Tibial nerve (tissue), 4 donors: Measurements from ENCODE around the gene MOV10L1. TPM values are rescaled to one million over a fixed set of nuclear protein-coding genes. Genes with fewer than 3 reads are reported as not detected.

Experiments
- DNase-seq, 2 donors: peaks; one replicate each; pipeline ENCODE4 v3.0.0-alpha.2; 2019; ENCODE audit warnings: low spot score in 2 of 2
- H3K27ac ChIP-seq, 4 donors: fragments of 200-600 bp; sonication (generic) in 3 of 4; one replicate each; pipeline ENCODE4 v1.5.1; 2017 to 2019; ENCODE audit warnings: mild to moderate bottlenecking in 1 of 4
- H3K27me3 ChIP-seq, 2 donors: fragments of 200-600 bp; sonication (generic) in 1 of 2; one replicate each; pipeline versions ENCODE4 v1.5.1 to v1.6.0; 2017 to 2019
- H3K36me3 ChIP-seq, 3 donors: fragments of 200-600 bp; sonication (generic); one replicate each; pipeline ENCODE4 v1.5.1; 2018 to 2019
- H3K4me1 ChIP-seq, 4 donors: fragments of 200-600 bp; sonication (generic) in 3 of 4; one replicate each; pipeline ENCODE4 v1.5.1; 2017 to 2019
- H3K4me3 ChIP-seq, 4 donors: fragments of 200-600 bp; sonication (generic) in 3 of 4; one replicate each; pipeline ENCODE4 v1.5.1; 2017 to 2019; ENCODE audit warnings: mild to moderate bottlenecking in 1 of 4, moderate library complexity in 1 of 4
- H3K9me3 ChIP-seq, 4 donors: fragments of 200-600 bp; sonication (generic) in 3 of 4; one replicate each; pipeline ENCODE4 v1.5.1; 2017 to 2019
- EP300 ChIP-seq, 2 donors: sonication (generic); formaldehyde crosslinking; IDR thresholded peaks; one replicate each; pipeline ENCODE4 v1.6.1; 2017; ENCODE audit warnings: antibody characterized with exemption in 2 of 2, mild to moderate bottlenecking in 1 of 2
- POLR2A ChIP-seq, 2 donors: fragments of 450-650 bp; IDR thresholded peaks; one replicate each; pipeline ENCODE4 v1.6.1; 2017; ENCODE audit warnings: antibody characterized with exemption in 2 of 2, mild to moderate bottlenecking in 2 of 2, moderate library complexity in 2 of 2
- WGBS, 2 donors: methylation state at CpG; one replicate each; pipeline ENCODE4 v1.1.5; 2018; 5-methylcytosine and 5-hydroxymethylcytosine counted together
- total RNA-seq, 4 donors: library from RNA; depleted of rRNA; stranded (reverse); fragments of >200 nt; gene quantifications; one replicate each; pipeline ENCODE4 v1.1.0, GENCODE V29; 2016
- TF ChIP-seq, protein P1 (sequence below), 5 experiments: fragments of 200-600 bp in 3 of 5; fragments of 450-650 bp in 2 of 5; sonication (generic) in 3 of 5; IDR thresholded peaks; one replicate each; pipeline ENCODE4 v1.5.1; 2016 to 2019; ENCODE audit warnings: antibody characterized with exemption in 5 of 5, mild to moderate bottlenecking in 3 of 5, moderate library complexity in 2 of 5

MOV10L1 gene
- total RNA-seq, 4 donors from 2014 or later = 1.0 to 3.7 (median 2.6) TPM

GRCh38 chr22:50105208-50106100, 15.6 kb downstream of the MOV10L1 start:
- TF ChIP-seq POLR2A (IDR thresholded peaks at IDR 0.05) (no peak), EP300 (IDR thresholded peaks at IDR 0.05) (no peak)
- TF ChIP-seq, protein P1, sequence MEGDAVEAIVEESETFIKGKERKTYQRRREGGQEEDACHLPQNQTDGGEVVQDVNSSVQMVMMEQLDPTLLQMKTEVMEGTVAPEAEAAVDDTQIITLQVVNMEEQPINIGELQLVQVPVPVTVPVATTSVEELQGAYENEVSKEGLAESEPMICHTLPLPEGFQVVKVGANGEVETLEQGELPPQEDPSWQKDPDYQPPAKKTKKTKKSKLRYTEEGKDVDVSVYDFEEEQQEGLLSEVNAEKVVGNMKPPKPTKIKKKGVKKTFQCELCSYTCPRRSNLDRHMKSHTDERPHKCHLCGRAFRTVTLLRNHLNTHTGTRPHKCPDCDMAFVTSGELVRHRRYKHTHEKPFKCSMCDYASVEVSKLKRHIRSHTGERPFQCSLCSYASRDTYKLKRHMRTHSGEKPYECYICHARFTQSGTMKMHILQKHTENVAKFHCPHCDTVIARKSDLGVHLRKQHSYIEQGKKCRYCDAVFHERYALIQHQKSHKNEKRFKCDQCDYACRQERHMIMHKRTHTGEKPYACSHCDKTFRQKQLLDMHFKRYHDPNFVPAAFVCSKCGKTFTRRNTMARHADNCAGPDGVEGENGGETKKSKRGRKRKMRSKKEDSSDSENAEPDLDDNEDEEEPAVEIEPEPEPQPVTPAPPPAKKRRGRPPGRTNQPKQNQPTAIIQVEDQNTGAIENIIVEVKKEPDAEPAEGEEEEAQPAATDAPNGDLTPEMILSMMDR (IDR thresholded peaks at IDR 0.05) = no peak
- WGBS, 2 donors = 37 to 40% methylated on average over 9 of the region's 9 CpGs
- no peaks in the 10 kb centered on the region for H3K9me3 ChIP-seq

GRCh38 chr22:50107529-50107928, 17.7 kb downstream of the MOV10L1 start:
- Histone ChIP-seq H3K27me3 (no peaks in the 10 kb centered on the region), H3K4me3 (no peak overlapping the region), H3K27ac (no peak overlapping the region), H3K36me3 (no peaks in the 10 kb centered on the region), H3K9me3 (no peaks in the 10 kb centered on the region), H3K4me1 (peaks cover 0 to 9% (median 4%) of the 10 kb centered on the region in 4 donors)
- DNase-seq = no peak
- no peak for TF ChIP-seq POLR2A (IDR thresholded peaks at IDR 0.05)
- TF ChIP-seq EP300 (IDR thresholded peaks at IDR 0.05) = no peak
- TF ChIP-seq, protein P1 (IDR thresholded peaks at IDR 0.05) = no peak
- WGBS, 2 donors = 83 to 94% methylated on average over 9 of the region's 9 CpGs

More at GRCh38 chr22:50105208-50106100, 15.6 kb downstream of the MOV10L1 start:
- DNase-seq = no peak
- Histone ChIP-seq H3K4me3 (no peak overlapping the region), H3K4me1 (peaks cover 0 to 7% (median 2%) of the 10 kb centered on the region in 4 donors), H3K27me3 (no peaks in the 10 kb centered on the region), H3K36me3 (no peaks in the 10 kb centered on the region), H3K27ac (no peak overlapping the region)

DNA sequence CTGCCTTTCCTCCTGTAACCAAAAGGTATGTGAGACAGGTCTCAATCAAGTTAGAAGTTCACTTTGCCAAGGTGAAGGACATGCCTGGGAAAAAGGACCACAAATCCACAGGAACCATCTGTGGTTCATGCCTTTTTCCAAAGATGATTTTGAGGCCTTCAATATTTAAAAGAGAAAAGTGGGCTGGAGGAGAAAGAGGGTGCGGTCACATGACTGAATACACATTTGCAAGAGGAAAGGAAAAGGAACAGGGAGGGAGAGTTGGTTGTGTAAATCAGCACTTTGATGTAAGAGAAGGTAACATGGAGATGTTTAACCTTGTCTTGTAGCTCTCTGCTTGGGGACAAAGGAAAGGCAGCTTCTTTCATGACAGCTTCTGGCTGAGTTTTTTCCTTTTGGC, 21.2 kb downstream of the MOV10L1 start:
- no peaks in the 10 kb centered on the region for H3K9me3 ChIP-seq
- no peaks in the 10 kb centered on the region for H3K27me3 ChIP-seq
- DNase-seq = no peak
- H3K27ac ChIP-seq = no peak overlapping the region
- H3K36me3 ChIP-seq = no peaks in the 10 kb centered on the region
- no peak overlapping the region for H3K4me3 ChIP-seq
- peaks cover 0 to 4% (median 0%) of the 10 kb centered on the region in 4 donors for H3K4me1 ChIP-seq
- WGBS, 2 donors = 90 to 94% methylated on average over 1 of the region's 1 CpG
- TF ChIP-seq POLR2A (IDR thresholded peaks at IDR 0.05) = no peak
- no peak for TF ChIP-seq EP300 (IDR thresholded peaks at IDR 0.05)
- TF ChIP-seq, protein P1 (IDR thresholded peaks at IDR 0.05) = no peak

DNA sequence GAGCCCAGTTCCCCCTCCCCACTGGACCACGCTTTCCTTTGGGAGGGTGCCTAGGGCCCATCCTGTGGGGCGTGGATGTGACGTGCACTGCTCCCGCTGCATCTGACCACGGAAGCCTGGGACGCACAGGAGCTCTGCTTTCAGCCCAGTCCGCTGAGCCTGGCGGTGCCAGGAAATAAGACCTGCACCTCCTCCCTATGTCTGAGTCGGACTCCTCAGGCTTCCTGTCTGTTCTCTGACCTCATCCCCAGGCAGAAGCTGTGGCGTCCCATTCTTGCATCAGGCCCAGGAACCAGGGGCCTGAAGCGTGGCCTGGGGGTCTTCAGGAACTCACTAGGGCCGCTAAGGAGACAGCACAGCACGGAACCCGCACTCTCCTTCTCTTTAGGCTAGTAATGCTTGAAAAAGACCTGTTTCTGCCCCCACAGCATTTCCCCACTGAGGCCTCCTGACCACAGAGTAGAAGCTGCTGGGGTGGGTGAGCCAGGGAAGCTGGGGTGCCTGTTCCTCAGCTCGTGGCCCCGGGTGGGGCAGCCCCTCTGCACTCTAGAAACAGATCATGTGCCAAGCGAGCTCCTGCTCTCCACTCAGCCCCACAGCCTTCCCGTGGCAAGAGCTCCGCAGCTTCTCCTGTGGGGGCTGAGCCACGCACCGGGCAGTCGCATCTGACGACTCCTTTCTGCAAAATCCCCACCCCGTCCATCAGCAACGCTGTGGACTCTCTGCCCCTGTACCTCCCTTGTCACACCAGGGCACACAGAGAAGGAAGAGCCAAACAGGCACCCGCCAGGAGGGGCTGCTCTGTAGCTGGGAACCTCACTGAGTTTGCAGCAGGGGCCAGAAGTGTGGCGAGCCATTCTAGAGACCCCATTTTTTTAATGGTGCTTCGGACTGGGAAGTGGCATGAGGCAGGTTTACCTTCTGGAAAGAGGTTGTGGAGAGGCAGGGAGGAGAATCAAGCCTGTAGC, 22.6 kb downstream of the MOV10L1 start:
- peaks cover 0 to 4% (median 0%) of the 10 kb centered on the region in 4 donors for H3K4me1 ChIP-seq
- no peaks in the 10 kb centered on the region for H3K36me3 ChIP-seq
- WGBS, 2 donors = 64 to 69% methylated on average over 27 to 28 of the region's 28 CpGs
- no peaks in the 10 kb centered on the region for H3K9me3 ChIP-seq
- H3K27ac ChIP-seq = no peak overlapping the region
- no peak overlapping the region for H3K4me3 ChIP-seq
- peaks cover 0 to 3% of the 10 kb centered on the region in 2 donors for H3K27me3 ChIP-seq
- DNase-seq = no peak
- no peak for TF ChIP-seq EP300 (IDR thresholded peaks at IDR 0.05)
- TF ChIP-seq POLR2A (IDR thresholded peaks at IDR 0.05) = no peak

GRCh38 chr22:50114221-50115021, 24.6 kb downstream of the MOV10L1 start:
- H3K4me1 ChIP-seq = peaks cover 0 to 4% (median 0%) of the 10 kb centered on the region in 4 donors
- no peak overlapping the region for H3K4me3 ChIP-seq
- no peaks in the 10 kb centered on the region for H3K36me3 ChIP-seq
- 35 to 50% methylated on average over 19 of the region's 19 CpGs for WGBS, 2 donors
- H3K27ac ChIP-seq = peak overlapping the region in 1 of 4 donors; percentile 32
- no peak for DNase-seq
- peaks cover 0 to 8% of the 10 kb centered on the region in 2 donors for H3K27me3 ChIP-seq
- TF ChIP-seq EP300 (IDR thresholded peaks at IDR 0.05) (no peak), POLR2A (IDR thresholded peaks at IDR 0.05) (no peak)
- TF ChIP-seq, protein P1 (IDR thresholded peaks at IDR 0.05) = no peak
- H3K9me3 ChIP-seq = no peaks in the 10 kb centered on the region
